ENCODE data around the gene SWAP70.

DNA sequence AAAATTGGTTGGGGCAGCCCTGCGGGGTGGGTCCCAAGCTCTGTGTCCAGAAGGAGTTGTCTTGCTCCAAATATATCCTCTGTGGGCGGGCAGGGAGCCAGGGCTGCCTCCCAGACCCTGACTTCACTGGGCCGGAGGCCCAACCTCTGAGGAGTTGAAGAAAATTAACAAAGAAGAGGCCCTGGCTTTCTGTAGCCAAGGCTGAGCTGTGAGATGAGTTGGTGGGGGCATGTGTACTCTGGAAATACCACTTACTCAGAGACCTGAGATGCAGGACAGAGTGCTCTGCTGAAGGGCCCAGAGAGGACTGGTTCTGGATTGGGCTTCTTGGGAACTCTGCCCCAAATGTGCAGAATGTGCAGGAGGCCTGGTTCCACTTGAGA is 96.3 kb downstream of the SWAP70 start:
- TF ChIP-seq, protein P1, sequence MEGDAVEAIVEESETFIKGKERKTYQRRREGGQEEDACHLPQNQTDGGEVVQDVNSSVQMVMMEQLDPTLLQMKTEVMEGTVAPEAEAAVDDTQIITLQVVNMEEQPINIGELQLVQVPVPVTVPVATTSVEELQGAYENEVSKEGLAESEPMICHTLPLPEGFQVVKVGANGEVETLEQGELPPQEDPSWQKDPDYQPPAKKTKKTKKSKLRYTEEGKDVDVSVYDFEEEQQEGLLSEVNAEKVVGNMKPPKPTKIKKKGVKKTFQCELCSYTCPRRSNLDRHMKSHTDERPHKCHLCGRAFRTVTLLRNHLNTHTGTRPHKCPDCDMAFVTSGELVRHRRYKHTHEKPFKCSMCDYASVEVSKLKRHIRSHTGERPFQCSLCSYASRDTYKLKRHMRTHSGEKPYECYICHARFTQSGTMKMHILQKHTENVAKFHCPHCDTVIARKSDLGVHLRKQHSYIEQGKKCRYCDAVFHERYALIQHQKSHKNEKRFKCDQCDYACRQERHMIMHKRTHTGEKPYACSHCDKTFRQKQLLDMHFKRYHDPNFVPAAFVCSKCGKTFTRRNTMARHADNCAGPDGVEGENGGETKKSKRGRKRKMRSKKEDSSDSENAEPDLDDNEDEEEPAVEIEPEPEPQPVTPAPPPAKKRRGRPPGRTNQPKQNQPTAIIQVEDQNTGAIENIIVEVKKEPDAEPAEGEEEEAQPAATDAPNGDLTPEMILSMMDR (IDR thresholded peaks at IDR 0.05 in 8 of 11, conservative IDR thresholded peaks at IDR 0.05 in 3 of 11), result no peak
- no peak for TF ChIP-seq POLR2A (IDR thresholded peaks at IDR 0.05)
- no peak for TF ChIP-seq POLR2AphosphoS5 (IDR thresholded peaks at IDR 0.05)

All from spleen (tissue), 7 donors.